ENCODE data around the gene PRIMA1.

Gene PRIMA1

GRCh38 chr14:93707475-93707874, 80.8 kb downstream of the PRIMA1 start:
- Histone ChIP-seq H3K79me1 (replicated peaks; ENCODE audit: low read length, poor library complexity, severe bottlenecking) (no peaks in the 10 kb centered on the region), H3K4me1 (ENCODE audit: control insufficient read depth, insufficient read depth, low read depth, low read length) (no peaks in the 10 kb centered on the region), H3K27ac (ENCODE audit: low read length, poor library complexity, severe bottlenecking) (no peak overlapping the region), H3K27me3 (ENCODE audit: control insufficient read depth in 1 of 2, insufficient read depth in 1 of 2, low read length in 2 of 2) (peaks cover 0 to 3% of the 10 kb centered on the region in 2 experiments), H2AFZ (ENCODE audit: low read depth, low read length) (no peak overlapping the region), H3K4ac (ENCODE audit: low read depth in 1 of 2, low read length in 2 of 2) (no peak overlapping the region), H3K14ac (ENCODE audit: low read length in 2 of 2) (no peak overlapping the region), H2AK5ac (ENCODE audit: low read length, severe bottlenecking) (no peak overlapping the region), H3K9ac (ENCODE audit: low read length) (no peak overlapping the region), H2BK120ac (ENCODE audit: low read depth, low read length) (no peak overlapping the region), H3K23ac (ENCODE audit: low read length in 2 of 2) (no peak overlapping the region), H4K8ac (ENCODE audit: low read length) (no peak overlapping the region), H3K4me2 (ENCODE audit: low read length, poor library complexity, severe bottlenecking) (no peak overlapping the region), H2BK15ac (ENCODE audit: low read depth, poor library complexity, severe bottlenecking) (no peak overlapping the region), H3K4me3 (ENCODE audit: insufficient read depth in 1 of 2, low read depth in 1 of 2, low read length in 2 of 2) (no peak overlapping the region), H3K18ac (ENCODE audit: low read depth in 1 of 2, low read length in 2 of 2) (no peak overlapping the region), H3K36me3 (ENCODE audit: control insufficient read depth in 1 of 2, insufficient read depth in 2 of 2, low read depth in 1 of 2, low read length in 2 of 2) (no peaks in the 10 kb centered on the region), H2BK5ac (ENCODE audit: low read depth, low read length, poor library complexity, severe bottlenecking) (no peak overlapping the region), H3K9me3 (ENCODE audit: control insufficient read depth, low read length) (no peaks in the 10 kb centered on the region), H4K91ac (ENCODE audit: low read length) (no peak overlapping the region), H2BK12ac (ENCODE audit: low read length in 2 of 2) (no peak overlapping the region)
- WGBS, result 82% methylated on average over 1 of the region's 3 CpGs
- DNase-seq, result no peak

GRCh38 chr14:93706360-93706955, 81.8 kb downstream of the PRIMA1 start:
- no peak overlapping the region for H2AK5ac ChIP-seq (ENCODE audit: low read length, severe bottlenecking)
- H2BK12ac ChIP-seq (ENCODE audit: low read length in 2 of 2), result no peak overlapping the region
- peaks cover 0 to 4% of the 10 kb centered on the region in 2 experiments for H3K27me3 ChIP-seq (ENCODE audit: control insufficient read depth in 1 of 2, insufficient read depth in 1 of 2, low read length in 2 of 2)
- H3K4me1 ChIP-seq (ENCODE audit: control insufficient read depth, insufficient read depth, low read depth, low read length), result no peaks in the 10 kb centered on the region
- DNase-seq, result no peak
- H3K4me2 ChIP-seq (ENCODE audit: low read length, poor library complexity, severe bottlenecking), result no peak overlapping the region
- no peaks in the 10 kb centered on the region for H3K79me1 ChIP-seq (replicated peaks; ENCODE audit: low read length, poor library complexity, severe bottlenecking)
- H3K14ac ChIP-seq (ENCODE audit: low read length in 2 of 2), result no peak overlapping the region
- no peak overlapping the region for H4K8ac ChIP-seq (ENCODE audit: low read length)
- no peak overlapping the region for H4K91ac ChIP-seq (ENCODE audit: low read length)
- H2BK15ac ChIP-seq (ENCODE audit: low read depth, poor library complexity, severe bottlenecking), result no peak overlapping the region
- no peaks in the 10 kb centered on the region for H3K9me3 ChIP-seq (ENCODE audit: control insufficient read depth, low read length)
- H2BK120ac ChIP-seq (ENCODE audit: low read depth, low read length), result no peak overlapping the region
- no peak overlapping the region for H3K23ac ChIP-seq (ENCODE audit: low read length in 2 of 2)
- no peak overlapping the region for H3K18ac ChIP-seq (ENCODE audit: low read depth in 1 of 2, low read length in 2 of 2)
- no peak overlapping the region for H2AFZ ChIP-seq (ENCODE audit: low read depth, low read length)
- H3K9ac ChIP-seq (ENCODE audit: low read length), result no peak overlapping the region
- no peak overlapping the region for H2BK5ac ChIP-seq (ENCODE audit: low read depth, low read length, poor library complexity, severe bottlenecking)
- peak overlapping the region in 1 of 2 experiments; percentile 29 for H3K4me3 ChIP-seq (ENCODE audit: insufficient read depth in 1 of 2, low read depth in 1 of 2, low read length in 2 of 2)
- no peak overlapping the region for H3K4ac ChIP-seq (ENCODE audit: low read depth in 1 of 2, low read length in 2 of 2)
- H3K36me3 ChIP-seq (ENCODE audit: control insufficient read depth in 1 of 2, insufficient read depth in 2 of 2, low read depth in 1 of 2, low read length in 2 of 2), result no peaks in the 10 kb centered on the region
- 85% methylated on average over 21 of the region's 21 CpGs for WGBS
- no peak overlapping the region for H3K27ac ChIP-seq (ENCODE audit: low read length, poor library complexity, severe bottlenecking)

DNA sequence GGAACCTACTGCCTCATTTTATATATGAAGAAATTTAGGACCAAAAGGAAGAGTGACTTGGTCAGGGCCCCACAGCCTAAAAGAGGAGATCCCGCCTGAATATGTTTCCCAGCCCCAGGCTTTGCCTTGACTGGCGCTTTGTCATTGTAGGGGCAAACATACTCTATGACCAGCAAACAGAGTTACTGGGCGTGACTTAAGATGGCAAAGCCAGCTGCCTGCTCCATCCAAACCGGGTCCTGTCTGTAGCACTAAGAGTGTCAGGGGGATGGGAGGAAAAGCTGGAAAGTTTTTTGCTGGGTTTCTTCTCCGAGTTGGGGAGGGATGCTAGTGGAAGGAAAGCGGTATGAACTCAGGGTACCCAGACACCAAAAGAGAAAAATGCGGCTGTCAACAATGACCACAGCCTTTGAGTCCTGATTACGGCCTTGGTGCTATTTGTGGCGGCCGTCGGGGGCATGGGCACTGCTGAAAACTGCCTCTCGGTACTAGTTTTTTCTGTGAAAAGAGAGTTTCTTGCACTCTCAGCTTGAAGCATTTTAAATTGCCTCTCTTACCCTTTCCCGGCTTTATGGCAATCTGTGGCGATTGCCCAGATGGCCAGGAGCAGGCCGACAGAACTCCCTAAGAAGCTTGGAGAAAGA, 82.7 kb downstream of the PRIMA1 start:
- WGBS, result 88% methylated on average over 15 of the region's 15 CpGs
- Histone ChIP-seq H3K9me3 (ENCODE audit: control insufficient read depth, low read length) (no peaks in the 10 kb centered on the region), H3K79me1 (replicated peaks; ENCODE audit: low read length, poor library complexity, severe bottlenecking) (no peaks in the 10 kb centered on the region)

GRCh38 chr14:93703941-93704340, 84.3 kb downstream of the PRIMA1 start:
- no peak overlapping the region for H3K9ac ChIP-seq (ENCODE audit: low read length)
- H2AK5ac ChIP-seq (ENCODE audit: low read length, severe bottlenecking), result no peak overlapping the region
- no peak overlapping the region for H4K8ac ChIP-seq (ENCODE audit: low read length)
- no peak overlapping the region for H3K23ac ChIP-seq (ENCODE audit: low read length in 2 of 2)
- H3K27ac ChIP-seq (ENCODE audit: low read length, poor library complexity, severe bottlenecking), result no peak overlapping the region
- H4K91ac ChIP-seq (ENCODE audit: low read length), result no peak overlapping the region
- no peak overlapping the region for H3K18ac ChIP-seq (ENCODE audit: low read depth in 1 of 2, low read length in 2 of 2)
- H3K9me3 ChIP-seq (ENCODE audit: control insufficient read depth, low read length), result peaks cover 5% of the 10 kb centered on the region
- no peak for DNase-seq
- no peak overlapping the region for H2BK15ac ChIP-seq (ENCODE audit: low read depth, poor library complexity, severe bottlenecking)
- no peak overlapping the region for H2AFZ ChIP-seq (ENCODE audit: low read depth, low read length)
- WGBS, result 87% methylated on average over 5 of the region's 6 CpGs
- H3K14ac ChIP-seq (ENCODE audit: low read length in 2 of 2), result no peak overlapping the region
- H2BK12ac ChIP-seq (ENCODE audit: low read length in 2 of 2), result no peak overlapping the region
- H2BK5ac ChIP-seq (ENCODE audit: low read depth, low read length, poor library complexity, severe bottlenecking), result no peak overlapping the region
- no peak overlapping the region for H2BK120ac ChIP-seq (ENCODE audit: low read depth, low read length)
- H3K4me3 ChIP-seq (ENCODE audit: insufficient read depth in 1 of 2, low read depth in 1 of 2, low read length in 2 of 2), result no peak overlapping the region
- no peaks in the 10 kb centered on the region for H3K36me3 ChIP-seq (ENCODE audit: control insufficient read depth in 1 of 2, insufficient read depth in 2 of 2, low read depth in 1 of 2, low read length in 2 of 2)
- H3K27me3 ChIP-seq (ENCODE audit: control insufficient read depth in 1 of 2, insufficient read depth in 1 of 2, low read length in 2 of 2), result peaks cover 0 to 4% of the 10 kb centered on the region in 2 experiments
- no peaks in the 10 kb centered on the region for H3K4me1 ChIP-seq (ENCODE audit: control insufficient read depth, insufficient read depth, low read depth, low read length)
- no peak overlapping the region for H3K4ac ChIP-seq (ENCODE audit: low read depth in 1 of 2, low read length in 2 of 2)
- H3K4me2 ChIP-seq (ENCODE audit: low read length, poor library complexity, severe bottlenecking), result no peak overlapping the region
- H3K79me1 ChIP-seq (replicated peaks; ENCODE audit: low read length, poor library complexity, severe bottlenecking), result no peaks in the 10 kb centered on the region

More for the DNA sequence above, 82.7 kb downstream of the PRIMA1 start:
- no peak overlapping the region for H2AK5ac ChIP-seq (ENCODE audit: low read length, severe bottlenecking)
- H3K14ac ChIP-seq (ENCODE audit: low read length in 2 of 2), result no peak overlapping the region
- no peak for DNase-seq
- H4K91ac ChIP-seq (ENCODE audit: low read length), result no peak overlapping the region
- no peak overlapping the region for H2BK120ac ChIP-seq (ENCODE audit: low read depth, low read length)
- H2BK12ac ChIP-seq (ENCODE audit: low read length in 2 of 2), result no peak overlapping the region
- no peaks in the 10 kb centered on the region for H3K4me1 ChIP-seq (ENCODE audit: control insufficient read depth, insufficient read depth, low read depth, low read length)
- H3K4ac ChIP-seq (ENCODE audit: low read depth in 1 of 2, low read length in 2 of 2), result no peak overlapping the region
- H2BK5ac ChIP-seq (ENCODE audit: low read depth, low read length, poor library complexity, severe bottlenecking), result no peak overlapping the region
- H3K23ac ChIP-seq (ENCODE audit: low read length in 2 of 2), result no peak overlapping the region
- no peak overlapping the region for H3K18ac ChIP-seq (ENCODE audit: low read depth in 1 of 2, low read length in 2 of 2)
- H3K4me3 ChIP-seq (ENCODE audit: insufficient read depth in 1 of 2, low read depth in 1 of 2, low read length in 2 of 2), result no peak overlapping the region
- H3K4me2 ChIP-seq (ENCODE audit: low read length, poor library complexity, severe bottlenecking), result no peak overlapping the region
- H3K27me3 ChIP-seq (ENCODE audit: control insufficient read depth in 1 of 2, insufficient read depth in 1 of 2, low read length in 2 of 2), result peaks cover 0 to 4% of the 10 kb centered on the region in 2 experiments
- no peak overlapping the region for H4K8ac ChIP-seq (ENCODE audit: low read length)
- no peak overlapping the region for H3K9ac ChIP-seq (ENCODE audit: low read length)
- H2BK15ac ChIP-seq (ENCODE audit: low read depth, poor library complexity, severe bottlenecking), result no peak overlapping the region
- H2AFZ ChIP-seq (ENCODE audit: low read depth, low read length), result no peak overlapping the region
- H3K36me3 ChIP-seq (ENCODE audit: control insufficient read depth in 1 of 2, insufficient read depth in 2 of 2, low read depth in 1 of 2, low read length in 2 of 2), result no peaks in the 10 kb centered on the region
- no peak overlapping the region for H3K27ac ChIP-seq (ENCODE audit: low read length, poor library complexity, severe bottlenecking)

All from mesenchymal stem cell (in vitro differentiated cells and primary cell).